Chondrocyte (in vitro differentiated cells): ENCODE data around the gene TRMT10A. TPM values are rescaled to one million over a fixed set of nuclear protein-coding genes. Genes with fewer than 3 reads are reported as not detected.

Experiments used
- DNase-seq: peaks from one replicate; pipeline ENCODE4 v3.0.0; 2021; ENCODE audit warnings: mixed read lengths, low spot score
- H3K27ac Mint-ChIP-seq: one replicate; pipeline ENCODE4 v1.8.0; 2021; ENCODE audit warnings: mild to moderate bottlenecking, moderate library complexity, mixed read lengths; ENCODE audit not compliant: unreplicated experiment
- H3K27me3 Mint-ChIP-seq: 2 replicates; pipeline ENCODE4 v1.8.0; 2021; ENCODE audit warnings: low read depth, mixed read lengths
- H3K36me3 Mint-ChIP-seq: 2 replicates; pipeline ENCODE4 v1.8.0; 2021; ENCODE audit warnings: low read depth, mixed read lengths
- H3K4me1 Mint-ChIP-seq: 2 replicates; pipeline ENCODE4 v1.8.0; 2021; ENCODE audit warnings: low read depth, mild to moderate bottlenecking, mixed read lengths
- H3K4me3 Mint-ChIP-seq: one replicate; pipeline ENCODE4 v1.8.0; 2021; ENCODE audit warnings: mild to moderate bottlenecking, moderate library complexity, mixed read lengths; ENCODE audit not compliant: unreplicated experiment
- H3K9me3 Mint-ChIP-seq: 2 replicates; pipeline ENCODE4 v1.8.0; 2021; ENCODE audit warnings: low read depth, mixed read lengths
- CTCF ChIP-seq: fragments of 200-600 bp; sonication (generic); IDR thresholded peaks from 2 replicates; pipeline ENCODE4 v1.5.0; 2021; ENCODE audit warnings: antibody characterized with exemption, mild to moderate bottlenecking, moderate library complexity
- total RNA-seq: library from RNA; stranded (reverse); gene quantifications from 3 replicates; pipeline ENCODE4 v1.2.1, GENCODE V29; 2021

Gene TRMT10A
- total RNA-seq, 1 donor from 2014 or later, result 4.7 TPM

- Mint-ChIP-seq H3K36me3 (no peaks in the 10 kb centered on the region), H3K4me1 (peaks cover 8% of the 10 kb centered on the region), H3K4me3 (no peak overlapping the region), H3K9me3 (peaks cover 12% of the 10 kb centered on the region), H3K27ac (no peak overlapping the region), H3K27me3 (peaks cover 23% of the 10 kb centered on the region)
- no peak for TF ChIP-seq CTCF
- no peak for DNase-seq
Measured at GRCh38 chr4:99507762-99508161, 56.1 kb downstream of the TRMT10A start.

GRCh38 chr4:99507349-99507748 lies 56.5 kb downstream of the TRMT10A start:
- no peak for DNase-seq
- H3K27me3 Mint-ChIP-seq, result peaks cover 22% of the 10 kb centered on the region
- H3K27ac Mint-ChIP-seq, result no peak overlapping the region
- H3K4me3 Mint-ChIP-seq, result no peak overlapping the region
- H3K9me3 Mint-ChIP-seq, result peaks cover 12% of the 10 kb centered on the region
- no peaks in the 10 kb centered on the region for H3K36me3 Mint-ChIP-seq
- no peak for TF ChIP-seq CTCF
- peaks cover 8% of the 10 kb centered on the region for H3K4me1 Mint-ChIP-seq

GRCh38 chr4:99506781-99507180 lies 57.1 kb downstream of the TRMT10A start:
- Mint-ChIP-seq H3K27me3 (peaks cover 22% of the 10 kb centered on the region), H3K4me1 (peaks cover 8% of the 10 kb centered on the region), H3K27ac (no peak overlapping the region), H3K36me3 (no peaks in the 10 kb centered on the region), H3K4me3 (no peak overlapping the region), H3K9me3 (peaks cover 12% of the 10 kb centered on the region)
- no peak for TF ChIP-seq CTCF
- no peak for DNase-seq

GRCh38 chr4:99504804-99505502 lies 58.9 kb downstream of the TRMT10A start:
- H3K27ac Mint-ChIP-seq, result no peak overlapping the region
- DNase-seq, result no peak
- no peaks in the 10 kb centered on the region for H3K36me3 Mint-ChIP-seq
- peaks cover 12% of the 10 kb centered on the region for H3K9me3 Mint-ChIP-seq
- H3K27me3 Mint-ChIP-seq, result peaks cover 20% of the 10 kb centered on the region
- H3K4me3 Mint-ChIP-seq, result no peak overlapping the region
- TF ChIP-seq CTCF, result no peak
- peaks cover 8% of the 10 kb centered on the region for H3K4me1 Mint-ChIP-seq

Other genes starting within 250 kb of the TRMT10A start
- gene ADH1B, start 242.6 kb downstream of the TRMT10A start, total RNA-seq, result 0.31 to 1.2 TPM (median 0.69 TPM) in 3 replicates
- not detected in 3 replicates for gene ADH1C, start 211.3 kb downstream of the TRMT10A start, total RNA-seq
- not detected in 3 replicates for gene ADH7, start 128.7 kb downstream of the TRMT10A start, total RNA-seq
- not detected in 3 replicates for gene C4orf17, start 53.0 kb downstream of the TRMT10A start, total RNA-seq
- not detected in 3 replicates for gene MTTP, start 10.8 kb upstream of the TRMT10A start, total RNA-seq
- gene C4orf54, start 93.8 kb upstream of the TRMT10A start, total RNA-seq, result not detected in 3 replicates